Neuron (in vitro differentiated cells): ENCODE data around the gene SIAH3.

Experiments
- H2AFZ ChIP-seq: one replicate; pipeline ENCODE4 v1.6.1; 2013; ENCODE audit warnings: low read depth, mild to moderate bottlenecking, inconsistent platforms, low read length, moderate library complexity
- H3K27me3 ChIP-seq: one replicate; pipeline ENCODE4 v1.6.1; 2013; ENCODE audit warnings: low read length; ENCODE audit not compliant: insufficient read depth
- H3K36me3 ChIP-seq: one replicate; pipeline ENCODE4 v1.6.1; 2013; ENCODE audit warnings: low read length; ENCODE audit not compliant: insufficient read depth
- H3K4me1 ChIP-seq: one replicate; pipeline ENCODE4 v1.6.1; 2013; ENCODE audit warnings: low read length; ENCODE audit not compliant: insufficient read depth
- H3K4me3 ChIP-seq: 2 replicates; pipeline ENCODE4 v1.5.1; 2013; ENCODE audit warnings: mild to moderate bottlenecking, low read length, moderate library complexity
- H3K9me3 ChIP-seq: one replicate; pipeline ENCODE4 v1.6.1; 2013; ENCODE audit warnings: low read length

SIAH3 gene, protein sequence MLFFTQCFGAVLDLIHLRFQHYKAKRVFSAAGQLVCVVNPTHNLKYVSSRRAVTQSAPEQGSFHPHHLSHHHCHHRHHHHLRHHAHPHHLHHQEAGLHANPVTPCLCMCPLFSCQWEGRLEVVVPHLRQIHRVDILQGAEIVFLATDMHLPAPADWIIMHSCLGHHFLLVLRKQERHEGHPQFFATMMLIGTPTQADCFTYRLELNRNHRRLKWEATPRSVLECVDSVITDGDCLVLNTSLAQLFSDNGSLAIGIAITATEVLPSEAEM

DNA sequence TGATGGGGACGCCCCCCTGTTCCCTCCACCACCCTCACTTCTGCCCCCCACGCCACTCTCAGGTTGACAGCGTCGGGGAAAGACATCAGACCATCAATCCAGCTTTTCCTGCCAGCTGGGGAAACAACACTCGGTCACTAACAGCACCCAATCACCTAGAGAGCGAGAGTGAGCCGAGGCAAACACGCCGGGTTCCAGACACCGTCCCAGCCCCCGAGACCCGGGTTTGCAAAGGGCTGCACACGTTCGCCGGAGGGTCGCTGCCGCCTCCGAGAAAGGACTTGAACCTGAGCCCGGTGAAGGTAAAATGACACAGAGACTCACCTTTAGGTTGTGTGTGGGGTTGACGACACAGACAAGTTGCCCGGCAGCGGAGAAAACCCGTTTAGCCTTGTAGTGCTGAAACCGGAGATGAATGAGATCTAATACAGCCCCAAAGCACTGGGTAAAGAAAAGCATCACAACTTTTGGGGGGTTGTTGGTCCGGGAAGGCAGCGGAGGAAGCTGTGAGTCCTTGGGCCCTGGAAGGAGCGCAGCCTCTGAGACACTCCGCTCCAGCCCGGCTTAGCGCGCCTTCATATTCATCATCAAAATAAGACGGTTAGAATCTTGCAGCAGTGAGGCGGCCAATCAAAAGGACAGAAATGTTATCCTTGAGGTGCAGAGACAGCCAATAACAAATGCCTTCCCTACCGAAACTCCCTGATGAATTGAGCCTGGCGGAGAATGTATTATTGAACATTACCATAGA is at the start of gene SIAH3:
Gene SIAH3 (minus strand): TSS at position 583 of the 751 bp plus-strand sequence. CDS start 124 bp downstream, at position 459.
- Histone ChIP-seq H2AFZ (no peak within 1 kb of the TSS), H3K4me3 (no peak within 1 kb of the TSS), H3K36me3 (no peaks in the 10 kb centered on the region), H3K4me1 (peaks cover 18% of the 10 kb centered on the region), H3K9me3 (no peaks in the 10 kb centered on the region), H3K27me3 (peaks cover 15% of the 10 kb centered on the region)

- Histone ChIP-seq H3K27me3 (peaks cover 2% of the 10 kb centered on the region), H3K9me3 (no peaks in the 10 kb centered on the region), H2AFZ (no peak overlapping the region), H3K4me1 (peaks cover 4% of the 10 kb centered on the region), H3K36me3 (no peaks in the 10 kb centered on the region), H3K4me3 (no peak overlapping the region)
Observed at GRCh38 chr13:45899406-45899805, 47.9 kb upstream of the SIAH3 start.

DNA sequence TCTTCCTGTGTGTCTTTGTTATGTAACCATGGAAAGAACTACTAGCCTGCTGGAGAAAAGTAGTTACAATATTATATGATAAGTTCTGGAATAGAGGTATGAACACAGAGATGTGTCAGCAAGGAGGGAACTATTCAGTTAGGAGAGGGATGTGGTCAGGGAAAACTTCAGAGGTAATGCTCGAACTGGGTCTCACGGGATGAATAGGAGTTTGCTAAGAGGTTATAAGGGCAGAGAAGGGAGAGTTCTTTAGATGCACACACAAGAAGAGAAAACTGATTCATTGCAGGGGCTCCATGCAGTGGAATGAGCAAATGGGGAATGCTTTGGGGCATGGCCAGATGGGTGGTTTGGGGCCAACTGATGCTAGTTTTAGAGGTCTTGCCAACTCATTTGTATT is 46.0 kb upstream of the SIAH3 start:
- Histone ChIP-seq H3K27me3 (peaks cover 2% of the 10 kb centered on the region), H3K4me3 (no peak overlapping the region)

GRCh38 chr13:45896285-45896684 is 44.7 kb upstream of the SIAH3 start:
- H3K27me3 ChIP-seq: peaks cover 2% of the 10 kb centered on the region
- H3K4me3 ChIP-seq: no peak overlapping the region
- H3K9me3 ChIP-seq: no peaks in the 10 kb centered on the region
- no peak overlapping the region for H2AFZ ChIP-seq
- H3K4me1 ChIP-seq: peaks cover 4% of the 10 kb centered on the region
- H3K36me3 ChIP-seq: no peaks in the 10 kb centered on the region

More for the DNA sequence above, 46.0 kb upstream of the SIAH3 start:
- no peaks in the 10 kb centered on the region for H3K9me3 ChIP-seq
- H3K4me1 ChIP-seq: peaks cover 4% of the 10 kb centered on the region
- H2AFZ ChIP-seq: no peak overlapping the region
- H3K36me3 ChIP-seq: no peaks in the 10 kb centered on the region

DNA sequence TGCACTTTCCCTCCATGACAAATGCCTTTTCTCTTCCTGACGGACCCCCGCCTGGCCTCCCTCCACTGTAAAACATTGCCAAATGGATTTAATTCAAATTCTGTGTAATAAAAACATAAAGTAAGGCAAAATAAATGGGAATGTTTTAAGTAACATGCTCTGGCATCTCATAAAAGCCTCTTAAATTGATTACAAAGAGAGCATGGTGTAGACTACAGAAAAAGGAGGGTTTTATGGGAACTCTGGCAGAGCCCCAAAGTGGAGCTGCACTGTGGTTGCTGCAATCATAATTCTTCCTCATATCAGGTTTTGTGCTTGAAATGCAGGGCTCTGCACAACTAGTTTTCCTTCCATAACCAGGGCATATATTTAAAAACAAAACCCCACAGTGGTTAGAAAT is 44.3 kb upstream of the SIAH3 start:
- Histone ChIP-seq H3K4me1 (peaks cover 4% of the 10 kb centered on the region), H3K36me3 (no peaks in the 10 kb centered on the region), H3K9me3 (no peaks in the 10 kb centered on the region), H3K4me3 (no peak overlapping the region), H3K27me3 (peaks cover 2% of the 10 kb centered on the region), H2AFZ (no peak overlapping the region)

DNA sequence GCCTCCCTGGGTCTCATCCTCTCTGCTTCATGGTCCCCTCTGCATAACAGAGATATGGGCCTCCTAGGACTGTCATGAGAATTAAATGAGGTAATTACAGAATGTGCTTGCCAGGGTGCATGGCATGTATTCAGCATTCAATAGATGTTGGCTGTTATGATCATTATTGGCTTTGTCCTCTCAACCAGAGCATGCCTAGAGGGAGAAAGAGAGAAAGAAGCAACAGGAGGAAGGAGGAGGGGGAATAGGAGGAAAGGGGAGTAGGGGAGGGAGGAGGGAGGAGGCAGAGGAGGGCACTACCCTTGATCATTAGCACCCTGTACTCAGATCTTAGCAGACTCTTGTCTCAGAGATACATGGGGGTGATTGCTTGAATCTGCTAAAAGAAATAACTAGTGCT is 41.0 kb upstream of the SIAH3 start:
- Histone ChIP-seq H3K27me3 (peaks cover 2% of the 10 kb centered on the region), H3K36me3 (no peaks in the 10 kb centered on the region), H2AFZ (no peak overlapping the region), H3K9me3 (no peaks in the 10 kb centered on the region), H3K4me1 (peaks cover 7% of the 10 kb centered on the region), H3K4me3 (no peak overlapping the region)

GRCh38 chr13:45889590-45890243 is 38.2 kb upstream of the SIAH3 start:
- no peaks in the 10 kb centered on the region for H3K36me3 ChIP-seq
- H3K27me3 ChIP-seq: no peaks in the 10 kb centered on the region
- H3K9me3 ChIP-seq: no peaks in the 10 kb centered on the region
- no peak overlapping the region for H2AFZ ChIP-seq
- no peak overlapping the region for H3K4me3 ChIP-seq
- peaks cover 10% of the 10 kb centered on the region for H3K4me1 ChIP-seq

DNA sequence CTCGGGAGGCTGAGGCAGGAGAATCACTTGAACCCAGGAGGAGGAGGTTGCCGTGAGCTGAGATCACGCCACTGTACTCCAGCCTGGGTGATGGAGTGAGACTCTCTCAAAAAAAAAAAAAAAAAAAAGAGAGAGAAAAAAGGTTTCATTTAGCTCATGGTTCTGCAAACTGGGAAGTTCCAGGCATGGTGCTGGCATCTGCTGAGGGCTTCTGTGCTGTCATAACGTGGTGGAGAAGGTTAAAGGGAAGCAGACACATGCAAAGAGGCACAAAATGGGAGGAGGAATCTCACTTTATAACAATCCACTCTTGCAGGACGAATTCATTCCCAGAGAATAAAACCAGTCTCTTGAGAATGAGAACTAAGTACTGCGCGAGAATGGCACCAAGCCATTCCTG is 34.9 kb upstream of the SIAH3 start:
- H2AFZ ChIP-seq: no peak overlapping the region
- no peaks in the 10 kb centered on the region for H3K27me3 ChIP-seq
- peaks cover 27% of the 10 kb centered on the region for H3K4me1 ChIP-seq
- H3K9me3 ChIP-seq: no peaks in the 10 kb centered on the region
- no peaks in the 10 kb centered on the region for H3K36me3 ChIP-seq
- no peak overlapping the region for H3K4me3 ChIP-seq

DNA sequence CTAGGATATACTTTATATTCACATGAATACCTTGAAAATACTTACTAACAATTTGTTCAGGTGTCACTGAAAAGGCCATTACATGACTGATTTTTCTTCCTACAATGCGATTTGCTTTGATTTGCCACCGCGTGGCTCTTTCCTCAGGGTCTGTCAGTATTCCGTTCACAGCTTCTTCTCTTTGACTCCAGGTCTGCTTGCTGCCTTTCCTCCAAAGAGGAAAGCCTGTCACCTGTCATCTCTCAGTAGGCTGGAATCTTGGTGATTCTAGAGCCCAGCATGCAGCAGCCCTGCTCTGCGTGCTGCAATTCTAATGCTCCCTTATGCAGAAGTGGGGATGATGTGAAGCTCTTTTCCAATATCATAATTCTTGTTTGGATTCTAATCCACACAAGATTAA is 33.6 kb upstream of the SIAH3 start:
- Histone ChIP-seq H3K4me3 (no peak overlapping the region), H3K27me3 (no peaks in the 10 kb centered on the region), H3K36me3 (no peaks in the 10 kb centered on the region), H3K4me1 (peaks cover 28% of the 10 kb centered on the region), H2AFZ (no peak overlapping the region), H3K9me3 (no peaks in the 10 kb centered on the region)

GRCh38 chr13:45882626-45883025 is 31.1 kb upstream of the SIAH3 start:
- no peak overlapping the region for H3K4me3 ChIP-seq
- H3K4me1 ChIP-seq: peaks cover 31% of the 10 kb centered on the region
- no peaks in the 10 kb centered on the region for H3K27me3 ChIP-seq
- H3K9me3 ChIP-seq: no peaks in the 10 kb centered on the region
- H3K36me3 ChIP-seq: no peaks in the 10 kb centered on the region
- H2AFZ ChIP-seq: no peak overlapping the region

- no peaks in the 10 kb centered on the region for H3K36me3 ChIP-seq
- no peak overlapping the region for H2AFZ ChIP-seq
- H3K27me3 ChIP-seq: no peaks in the 10 kb centered on the region
- no peak overlapping the region for H3K4me3 ChIP-seq
- peaks cover 31% of the 10 kb centered on the region for H3K4me1 ChIP-seq
- no peaks in the 10 kb centered on the region for H3K9me3 ChIP-seq
Observed at GRCh38 chr13:45881353-45881752, 29.8 kb upstream of the SIAH3 start.

DNA sequence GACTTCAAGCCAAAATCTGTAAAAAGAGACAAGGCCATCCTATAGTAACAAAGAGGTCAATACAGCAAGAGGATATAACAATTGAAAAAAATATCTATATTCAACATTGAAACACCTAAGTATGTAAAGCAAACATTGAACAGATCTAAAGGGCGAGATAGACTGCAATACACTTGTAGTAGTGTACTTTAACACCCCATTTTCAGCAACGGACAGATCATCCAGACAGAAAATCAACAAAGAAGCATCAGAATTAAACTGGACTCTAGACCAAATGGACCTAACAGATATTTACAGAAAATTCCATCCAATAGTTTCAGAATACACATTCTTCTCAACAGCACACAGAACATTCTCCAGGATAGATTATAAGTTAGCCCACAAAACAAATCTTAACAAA is 28.7 kb upstream of the SIAH3 start:
- H2AFZ ChIP-seq: no peak overlapping the region
- no peaks in the 10 kb centered on the region for H3K9me3 ChIP-seq
- no peaks in the 10 kb centered on the region for H3K27me3 ChIP-seq
- no peaks in the 10 kb centered on the region for H3K36me3 ChIP-seq
- H3K4me3 ChIP-seq: no peak overlapping the region
- H3K4me1 ChIP-seq: peaks cover 31% of the 10 kb centered on the region

- Histone ChIP-seq H3K4me3 (no peak overlapping the region), H3K4me1 (peaks cover 33% of the 10 kb centered on the region), H3K36me3 (no peaks in the 10 kb centered on the region), H3K27me3 (no peaks in the 10 kb centered on the region), H3K9me3 (no peaks in the 10 kb centered on the region), H2AFZ (no peak overlapping the region)
Observed at GRCh38 chr13:45879666-45880065, 28.1 kb upstream of the SIAH3 start.
